Measurements from ENCODE around the gene KRT74.

KRT74 gene

DNA sequence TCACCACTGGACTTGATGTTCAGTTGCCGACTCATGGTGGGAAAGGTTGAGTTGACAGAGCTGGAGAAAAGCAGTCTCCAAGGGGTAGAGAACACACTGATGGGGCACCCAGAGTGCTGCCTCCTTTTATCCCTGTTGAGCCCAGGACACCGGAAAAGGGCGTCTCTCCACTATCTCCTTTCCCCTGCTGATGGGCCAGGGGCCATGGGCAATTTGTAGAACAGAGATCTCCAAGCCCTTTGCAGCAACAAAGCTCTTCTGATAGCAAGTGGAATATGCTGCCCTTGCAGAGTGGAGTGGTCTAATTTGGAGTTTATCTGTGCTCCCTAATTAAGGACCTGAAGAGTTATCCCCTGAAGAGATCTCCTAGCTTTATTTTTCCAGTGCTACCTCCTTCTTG lies at the start of gene KRT74:
Gene KRT74 (minus strand): TSS at position 101 of the 400 bp plus-strand sequence. CDS start 66 bp downstream, at position 35.
- no peak for DNase-seq (ENCODE audit: low read depth in 2 of 2)

DNA sequence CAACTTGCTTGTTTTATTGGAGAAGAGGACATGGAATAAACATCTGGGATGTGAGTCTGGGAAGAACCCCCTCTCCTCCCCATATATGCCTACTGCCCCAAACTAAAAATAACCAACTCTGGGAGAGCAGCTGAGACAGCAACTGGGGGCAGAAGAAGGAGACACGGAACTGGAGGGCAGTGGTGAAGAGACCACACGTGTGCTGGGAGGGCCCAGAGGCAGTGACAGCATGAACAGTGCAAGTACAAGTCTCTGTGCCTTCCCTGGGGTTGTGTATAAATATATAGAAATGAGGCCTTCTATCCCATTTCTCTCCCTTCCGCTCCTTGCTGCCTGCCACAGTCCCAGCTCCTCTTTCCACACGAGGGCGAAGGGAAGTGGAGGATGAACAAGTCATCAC lies 48.7 kb upstream of the KRT74 start:
- no peak for DNase-seq (ENCODE audit: low read depth in 2 of 2)

- DNase-seq (ENCODE audit: low read depth in 2 of 2) = no peak
Observed at GRCh38 chr12:52618866-52619265, 45.2 kb upstream of the KRT74 start.

DNA sequence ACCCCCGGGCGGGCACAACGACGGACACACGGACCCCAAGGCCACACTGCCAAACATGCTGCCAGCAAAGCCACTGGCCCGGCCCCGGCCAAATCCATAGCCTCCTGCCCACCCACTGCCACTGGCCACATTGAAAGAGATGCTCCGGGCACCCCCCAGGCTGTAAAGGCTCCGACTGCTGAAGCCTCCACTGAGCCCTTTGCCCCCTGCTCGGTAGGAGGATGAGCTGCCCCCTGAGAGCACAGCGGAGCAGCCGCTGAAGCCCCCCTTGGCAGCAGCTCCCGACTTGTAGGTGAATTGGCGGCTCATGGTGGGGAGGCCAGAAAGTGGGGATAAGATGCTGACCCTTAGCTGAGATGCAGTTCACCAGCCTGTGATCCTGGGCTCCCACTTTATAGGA lies 44.6 kb upstream of the KRT74 start, which contains the start of gene KRT73:
Gene KRT73 (minus strand): TSS at position 344 of the 400 bp plus-strand sequence. CDS start 35 bp downstream, at position 309.
- DNase-seq (ENCODE audit: low read depth in 2 of 2) = no peak

DNA sequence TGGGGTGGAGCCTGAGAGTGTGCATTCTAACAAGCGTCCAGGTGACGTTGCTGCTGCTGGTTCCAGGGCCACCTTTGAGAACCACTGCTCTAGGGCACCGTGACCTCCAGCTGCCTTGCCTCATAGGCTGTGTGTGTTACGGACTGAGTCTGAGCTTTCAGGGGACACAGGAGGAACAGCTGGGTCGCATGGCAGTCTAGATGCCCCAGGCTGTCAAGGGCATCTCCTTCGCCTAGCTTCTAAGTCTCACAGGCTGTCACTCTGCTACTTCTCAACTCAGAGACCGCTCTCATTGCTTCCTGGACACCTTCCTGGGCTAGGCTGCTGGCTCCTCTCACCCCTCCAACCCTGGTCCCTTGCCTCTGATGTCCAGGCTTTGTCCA lies 43.8 kb upstream of the KRT74 start:
- no peak for DNase-seq (ENCODE audit: low read depth in 2 of 2)

DNA sequence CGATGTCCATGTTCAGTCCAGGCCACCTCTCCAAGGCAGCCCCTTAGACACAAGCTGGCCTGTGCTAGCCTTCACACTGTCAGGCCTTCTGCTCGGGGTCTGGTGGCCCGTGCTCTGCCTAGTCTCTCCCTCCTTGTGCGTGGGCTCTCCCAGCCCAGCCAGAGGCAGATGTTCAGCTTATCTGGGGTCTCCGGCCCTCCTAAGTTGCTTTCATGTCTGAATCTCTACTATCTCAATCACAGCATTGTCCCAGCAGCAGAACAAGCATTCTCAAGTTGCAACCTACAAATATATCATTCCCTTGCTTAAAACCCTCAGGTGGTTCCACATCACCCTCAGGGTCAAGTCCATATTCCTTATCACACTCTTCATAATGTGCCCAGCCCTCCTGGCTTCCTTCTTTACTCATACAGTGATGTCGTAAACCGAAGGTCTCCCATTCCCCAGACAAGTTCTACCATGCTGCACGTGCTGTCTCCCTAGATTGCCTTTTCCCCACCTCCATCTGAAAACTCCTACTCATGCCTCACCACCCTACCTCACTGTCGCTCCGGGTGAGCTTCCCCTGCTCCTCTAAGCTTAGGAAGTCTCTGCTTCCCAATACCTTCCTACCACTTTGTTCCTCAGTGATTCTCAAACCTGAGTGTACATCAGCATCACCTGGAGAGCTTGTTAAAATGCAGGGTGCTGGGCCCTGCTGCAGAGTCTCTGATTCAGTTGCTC lies 43.2 kb upstream of the KRT74 start:
- DNase-seq (ENCODE audit: low read depth in 2 of 2) = no peak

DNA sequence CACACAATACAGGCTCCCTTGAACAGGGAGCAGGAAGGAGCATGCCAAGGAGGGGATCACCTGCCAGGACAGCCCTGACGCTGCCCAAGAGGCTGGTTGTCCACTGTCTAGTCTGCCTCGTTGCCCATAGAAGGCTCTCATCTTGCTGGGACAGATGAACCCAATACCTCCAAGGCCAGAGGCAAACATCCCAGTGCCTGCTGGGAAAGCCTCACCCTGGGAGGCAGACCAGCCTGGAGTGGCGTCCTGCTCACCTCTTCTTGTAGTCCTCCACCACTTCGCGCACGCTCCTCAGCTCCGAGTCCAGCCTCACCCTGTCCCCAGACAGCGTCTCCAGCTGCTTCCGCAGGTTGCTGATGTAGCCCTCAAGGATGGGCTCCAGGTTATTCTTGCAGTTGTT lies 42.3 kb upstream of the KRT74 start:
- no peak for DNase-seq (ENCODE audit: low read depth in 2 of 2)

DNA sequence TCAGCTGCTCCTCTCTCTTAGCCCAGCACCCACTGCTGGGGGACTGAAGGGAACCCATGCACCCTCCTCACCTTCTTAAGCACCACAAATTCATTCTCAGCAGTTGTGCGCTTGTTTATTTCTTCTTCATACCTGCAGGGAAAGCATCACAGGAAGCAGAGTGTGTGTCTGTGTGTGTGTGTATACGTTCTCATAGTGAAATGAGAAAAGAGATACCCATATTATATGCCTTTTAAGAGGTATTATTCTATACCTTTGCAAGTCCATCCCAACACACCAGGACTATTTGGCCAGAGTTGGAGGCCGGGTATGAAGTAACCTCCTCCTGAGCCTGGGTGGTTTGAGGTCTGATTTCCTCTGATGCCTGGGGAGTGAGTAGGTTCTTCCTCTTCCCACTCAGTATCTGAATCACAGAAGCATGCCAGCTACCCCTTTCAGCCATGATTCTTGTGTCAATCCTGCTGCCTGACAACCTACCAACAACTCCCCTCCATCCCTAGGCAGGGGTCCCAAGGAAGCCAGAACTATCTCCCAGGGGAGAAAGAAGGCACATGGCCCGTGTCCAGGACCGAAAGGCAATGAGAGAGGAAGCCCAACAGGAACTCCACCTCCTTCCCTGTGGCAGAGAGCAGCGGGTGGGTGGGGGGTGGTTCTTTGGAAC lies 41.7 kb upstream of the KRT74 start:
- DNase-seq (ENCODE audit: low read depth in 2 of 2) = no peak

GRCh38 chr12:52614381-52615207 lies 41.0 kb upstream of the KRT74 start:
- DNase-seq (ENCODE audit: low read depth in 2 of 2) = no peak

GRCh38 chr12:52613384-52614030 lies 39.9 kb upstream of the KRT74 start:
- no peak for DNase-seq (ENCODE audit: low read depth in 2 of 2)

GRCh38 chr12:52612431-52613383 lies 39.1 kb upstream of the KRT74 start:
- DNase-seq (ENCODE audit: low read depth in 2 of 2) = no peak

DNA sequence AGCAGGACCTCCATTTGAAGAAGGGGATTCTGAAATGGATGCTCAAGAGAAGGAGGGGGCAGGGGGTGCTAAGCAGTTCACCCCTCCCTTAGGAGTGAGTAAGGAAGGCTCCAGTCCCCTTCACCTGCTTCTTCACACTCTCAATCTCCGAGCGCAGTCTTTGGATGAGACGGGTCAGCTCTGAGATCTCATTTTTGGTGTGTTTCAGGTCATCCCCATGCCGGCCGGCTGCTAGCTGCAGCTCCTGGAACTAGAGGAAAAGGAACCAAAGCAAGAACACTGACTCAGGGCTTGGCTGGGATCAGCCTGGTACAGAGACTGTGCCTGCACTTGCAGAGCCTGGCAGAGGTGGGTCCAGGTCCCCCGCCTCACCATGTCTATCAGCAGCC lies 37.4 kb upstream of the KRT74 start:
- no peak for DNase-seq (ENCODE audit: low read depth in 2 of 2)

DNA sequence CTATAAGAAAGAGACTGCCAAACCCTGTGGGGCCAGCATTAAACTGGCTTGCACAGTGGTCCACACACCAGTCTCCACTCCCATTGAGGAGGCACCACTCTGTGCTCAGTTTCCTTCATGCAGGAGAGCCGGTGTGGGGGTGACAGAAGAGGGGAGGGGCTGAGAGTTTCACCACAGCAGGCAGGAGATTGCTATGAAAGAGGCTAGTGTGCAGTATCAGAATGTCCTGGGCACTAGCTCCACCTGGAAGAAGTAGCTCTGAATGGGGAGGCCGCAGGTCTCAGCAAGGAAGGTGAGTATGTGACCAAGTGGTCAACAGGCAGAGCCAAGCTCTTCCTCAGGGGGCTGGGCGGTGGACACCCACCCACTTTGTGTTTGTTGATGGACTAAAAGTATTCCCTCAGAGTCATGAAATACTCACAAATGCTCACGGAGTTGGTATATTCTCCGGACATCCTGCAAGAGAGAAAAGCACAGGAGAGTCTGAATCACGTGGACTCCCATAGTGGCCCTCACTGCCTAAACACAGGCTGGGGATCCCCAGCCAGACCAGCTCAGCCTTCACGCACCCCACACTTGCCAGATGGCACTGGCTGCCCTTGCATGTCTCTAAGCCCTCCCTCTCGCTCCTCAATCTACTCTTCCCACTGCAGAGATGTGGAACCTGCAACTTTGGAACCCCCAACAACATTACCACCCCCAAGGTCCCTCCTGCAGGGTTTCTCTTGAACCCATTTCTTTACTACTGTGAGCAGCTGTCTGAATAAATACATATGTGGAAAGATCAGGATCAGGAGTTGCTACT lies 35.4 kb upstream of the KRT74 start:
- no peak for DNase-seq (ENCODE audit: low read depth in 2 of 2)

DNA sequence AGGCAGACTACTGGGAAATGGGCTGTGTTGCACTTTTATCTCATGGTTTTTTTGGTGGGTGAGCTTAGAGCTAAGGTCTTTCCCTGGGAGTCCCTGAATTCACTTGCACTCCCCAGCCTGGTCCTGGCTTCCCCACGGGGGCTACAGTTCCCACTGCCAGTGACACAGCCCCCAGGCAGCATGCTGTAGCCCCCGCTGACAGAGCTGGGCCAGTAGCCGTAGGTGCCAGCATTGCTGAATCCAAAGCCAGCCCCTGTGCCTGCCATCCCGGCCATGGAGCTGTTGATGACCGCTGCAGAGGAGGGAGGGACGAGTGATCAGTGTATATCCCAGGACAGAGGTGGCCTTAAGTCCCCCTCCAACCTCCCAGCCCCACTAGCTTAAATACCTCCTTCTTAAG lies 34.5 kb upstream of the KRT74 start:
- DNase-seq (ENCODE audit: low read depth in 2 of 2) = no peak

DNA sequence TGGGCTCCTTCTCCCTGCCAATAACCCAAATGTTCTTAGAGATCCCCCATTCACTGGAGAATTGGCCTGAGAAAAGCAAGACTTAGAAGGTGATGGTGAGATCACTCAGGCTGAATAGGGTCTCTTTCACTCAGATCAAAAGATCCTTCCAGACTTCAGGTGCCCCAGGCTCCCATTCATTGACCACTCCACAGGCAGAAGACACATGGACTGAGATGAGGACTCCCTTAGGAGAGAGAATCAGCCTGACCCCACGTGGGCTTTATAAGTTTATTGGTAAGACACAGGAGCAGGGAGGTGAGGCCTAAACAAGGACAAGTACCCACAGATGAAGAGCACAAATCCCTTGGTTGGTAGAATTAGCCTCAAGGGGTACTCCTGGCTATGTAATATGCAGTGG lies 33.7 kb upstream of the KRT74 start:
- DNase-seq (ENCODE audit: low read depth in 2 of 2) = no peak

DNA sequence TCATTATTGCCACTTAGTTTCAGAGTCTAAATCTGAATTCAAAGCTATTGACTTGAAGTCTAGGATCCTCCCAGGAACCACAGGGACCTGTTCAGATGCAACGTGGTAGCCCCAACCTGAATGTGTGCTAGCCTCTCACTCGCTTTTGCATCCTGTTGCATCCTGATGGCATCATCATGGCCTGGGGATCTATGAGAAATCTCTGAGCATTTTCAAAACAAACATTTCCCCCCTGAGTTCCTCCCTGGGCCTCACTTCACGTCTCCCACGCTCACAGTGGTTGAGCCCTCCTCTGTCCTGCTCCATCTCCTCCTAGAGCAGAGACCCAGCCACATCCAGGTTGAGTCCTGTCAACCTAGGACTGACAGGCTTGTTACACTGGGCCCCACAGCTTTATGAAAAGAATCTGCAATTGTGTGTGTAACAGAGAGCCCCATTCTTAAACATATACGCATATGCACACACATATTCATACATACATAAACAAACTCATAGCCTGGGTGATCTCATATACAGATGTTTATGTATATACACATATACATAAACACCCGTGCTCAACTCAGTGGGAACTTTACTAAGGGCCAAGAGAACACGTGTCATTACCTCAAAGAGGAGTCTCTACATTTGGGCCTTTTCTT lies 33.1 kb upstream of the KRT74 start:
- no peak for DNase-seq (ENCODE audit: low read depth in 2 of 2)

- DNase-seq (ENCODE audit: low read depth in 2 of 2) = no peak
Observed at GRCh38 chr12:52606096-52606495, 32.5 kb upstream of the KRT74 start.

DNA sequence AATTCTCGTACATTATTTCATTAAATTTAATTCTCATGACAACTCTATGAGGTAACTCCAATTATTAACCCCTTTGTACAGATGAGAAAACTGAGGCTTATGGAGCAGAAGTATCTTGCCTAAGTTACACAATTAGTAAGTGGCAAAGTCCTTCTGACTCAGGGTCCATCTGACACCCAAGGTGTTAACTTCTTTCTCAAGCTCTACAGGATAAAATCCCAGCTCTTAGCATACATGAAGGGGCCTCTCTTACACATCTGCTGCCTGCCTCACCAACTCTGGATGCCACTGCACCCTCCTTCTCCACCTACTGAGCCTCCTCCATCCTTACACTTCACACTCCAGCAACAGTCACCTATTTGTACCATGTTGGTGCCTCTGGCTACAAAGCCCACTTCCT lies 31.9 kb upstream of the KRT74 start:
- no peak for DNase-seq (ENCODE audit: low read depth in 2 of 2)

DNA sequence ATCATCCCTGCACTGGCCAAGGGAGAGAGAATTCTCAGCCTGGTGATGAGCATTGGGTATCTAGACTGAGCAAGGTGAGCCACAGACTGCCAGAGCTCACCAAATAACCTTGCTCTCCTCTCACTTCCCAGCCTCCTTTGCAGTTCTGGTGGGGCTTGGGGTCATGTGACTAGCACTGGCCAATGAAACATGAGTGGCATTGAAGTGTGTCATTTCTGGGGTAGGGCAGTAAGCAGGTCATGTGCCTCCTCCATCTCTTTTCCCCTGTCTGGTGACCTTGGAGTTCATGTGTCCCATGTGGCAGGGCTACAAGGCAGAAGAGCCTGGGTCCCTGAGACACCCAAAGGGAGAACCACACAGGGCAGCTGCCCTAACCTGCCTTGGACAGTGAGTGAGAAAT lies 31.2 kb upstream of the KRT74 start:
- DNase-seq (ENCODE audit: low read depth in 2 of 2) = no peak

DNA sequence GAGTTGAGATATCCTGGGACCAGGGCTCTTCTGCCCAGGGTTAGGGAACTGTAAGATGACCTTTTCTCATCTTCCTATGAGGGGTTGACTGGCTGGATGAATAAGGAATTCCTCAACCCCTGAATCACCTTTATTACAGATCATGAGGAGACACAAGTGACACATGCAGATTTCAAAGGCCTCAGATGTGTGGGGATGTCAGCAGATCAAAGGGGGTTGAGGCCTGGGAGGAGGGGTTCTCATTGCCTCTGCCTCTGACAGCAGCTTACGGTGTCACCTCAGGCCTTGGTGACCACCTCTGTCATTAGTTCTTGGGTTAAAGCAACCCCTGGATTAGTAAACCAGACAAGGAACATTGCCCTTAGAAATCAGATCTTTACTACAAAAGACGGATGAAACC lies 29.7 kb upstream of the KRT74 start:
- DNase-seq (ENCODE audit: low read depth in 2 of 2) = peak in 1 of 2 donors; percentile 24

All from stimulated activated CD8-positive, alpha-beta memory T cell treated with anti-CD3 and anti-CD28 coated beads, Interleukin-7, amount 100 ng/mL, for 4 hours (primary cell).